ENCODE results near the gene DMGDH. TPM values are rescaled to one million over a fixed set of nuclear protein-coding genes. Genes with fewer than 3 reads are reported as not detected.
A peak's percentile ranks its signal among the peaks of the same experiment; 100 is the strongest.

The DMGDH gene
- total and polyA plus RNA-seq, 2 donors from 2014 or later, result 10.4 to 39.7 TPM

GRCh38 chr5:78989080-78989479 lies 80.4 kb downstream of the DMGDH start:
- Histone ChIP-seq H3K36me3 (ENCODE audit: control insufficient read depth in 2 of 3, insufficient read depth in 3 of 3, low read length in 3 of 3) (no peaks in the 10 kb centered on the region), H3K4me1 (ENCODE audit: control insufficient read depth in 2 of 3, insufficient read depth in 2 of 3, low read depth in 1 of 3, low read length in 3 of 3) (peaks cover 0 to 6% (median 0%) of the 10 kb centered on the region in 3 donors), H3K9ac (ENCODE audit: low read length in 3 of 3) (no peak overlapping the region), H3K27me3 (ENCODE audit: control insufficient read depth, insufficient read depth, low read length) (no peaks in the 10 kb centered on the region), H3K9me3 (ENCODE audit: control insufficient read depth in 2 of 3, insufficient read depth in 1 of 3, low read length in 3 of 3) (no peaks in the 10 kb centered on the region), H3K4me3 (ENCODE audit: low read length in 3 of 3) (no peak overlapping the region), H3K27ac (ENCODE audit: low read depth in 2 of 2, low read length in 2 of 2) (no peak overlapping the region)
- no peak for FAIRE-seq
- intact Hi-C loops (cut with DNase I), result no loop called here
- no peak for DNase-seq
- TF ChIP-seq CTCF (IDR thresholded peaks at IDR 0.05; ENCODE audit: borderline replicate concordance, extremely low read depth, insufficient read depth), result no peak

- DNase-seq, result peak in 3 of 5 donors; percentile 29 to 63 (median 62)
- Histone ChIP-seq H3K4me1 (ENCODE audit: control insufficient read depth in 2 of 3, insufficient read depth in 2 of 3, low read depth in 1 of 3, low read length in 3 of 3) (peaks cover 2 to 16% (median 6%) of the 10 kb centered on the region in 3 donors), H3K4me3 (ENCODE audit: low read length in 3 of 3) (peak overlapping the region; percentile 44 to 79 (median 62)), H3K27me3 (ENCODE audit: control insufficient read depth, insufficient read depth, low read length) (no peaks in the 10 kb centered on the region), H3K27ac (ENCODE audit: low read depth in 2 of 2, low read length in 2 of 2) (peak overlapping the region; percentile 90 to 95), H3K36me3 (ENCODE audit: control insufficient read depth in 2 of 3, insufficient read depth in 3 of 3, low read length in 3 of 3) (no peaks in the 10 kb centered on the region), H3K9ac (ENCODE audit: low read length in 3 of 3) (peak overlapping the region; percentile 30 to 74 (median 54)), H3K9me3 (ENCODE audit: control insufficient read depth in 2 of 3, insufficient read depth in 1 of 3, low read length in 3 of 3) (no peaks in the 10 kb centered on the region)
- intact Hi-C loops (cut with DNase I), result no loop called here
- FAIRE-seq, result no peak
- TF ChIP-seq CTCF (IDR thresholded peaks at IDR 0.05; ENCODE audit: borderline replicate concordance, extremely low read depth, insufficient read depth), result no peak
Measured at GRCh38 chr5:78985725-78986223, 83.7 kb downstream of the DMGDH start.

- DNase-seq, result peak in 4 of 5 donors; percentile 63 to 86 (median 74)
- no peaks in the 10 kb centered on the region for H3K9me3 ChIP-seq (ENCODE audit: control insufficient read depth in 2 of 3, insufficient read depth in 1 of 3, low read length in 3 of 3)
- H3K36me3 ChIP-seq (ENCODE audit: control insufficient read depth in 2 of 3, insufficient read depth in 3 of 3, low read length in 3 of 3), result no peaks in the 10 kb centered on the region
- TF ChIP-seq CTCF (IDR thresholded peaks at IDR 0.05; ENCODE audit: borderline replicate concordance, extremely low read depth, insufficient read depth), result no peak
- intact Hi-C loops (cut with DNase I), result no loop called here
- FAIRE-seq, result no peak
- no peaks in the 10 kb centered on the region for H3K27me3 ChIP-seq (ENCODE audit: control insufficient read depth, insufficient read depth, low read length)
- peak within 1 kb of the TSS; percentile 67 to 81 (median 79) for H3K4me3 ChIP-seq (ENCODE audit: low read length in 3 of 3)
- peak within 1 kb of the TSS; percentile 90 to 95 for H3K27ac ChIP-seq (ENCODE audit: low read depth in 2 of 2, low read length in 2 of 2)
- H3K4me1 ChIP-seq (ENCODE audit: control insufficient read depth in 2 of 3, insufficient read depth in 2 of 3, low read depth in 1 of 3, low read length in 3 of 3), result peaks cover 2 to 17% (median 6%) of the 10 kb centered on the region in 3 donors
- peak within 1 kb of the TSS; percentile 55 to 75 (median 74) for H3K9ac ChIP-seq (ENCODE audit: low read length in 3 of 3)
Measured at GRCh38 chr5:78985116-78985724, 84.3 kb downstream of the DMGDH start, which contains the start of gene ARSB. ARSB (minus strand) TSS chr5:78985310; CDS start chr5:78985248, 62 bp downstream.
